LoVo (cell line): ENCODE results near the gene KIF6.

Source experiments
- DNase-seq: peaks from one replicate; pipeline ENCODE4 v3.0.0-alpha.2; 2016; ENCODE audit warnings: low spot score

Gene KIF6

GRCh38 chr6:39347906-39348585, 377.2 kb downstream of the KIF6 start:
- DNase-seq = peak; percentile 32

- no peak for DNase-seq
Measured at GRCh38 chr6:39347206-39347605, 378.0 kb downstream of the KIF6 start.

- no peak for DNase-seq
Measured at GRCh38 chr6:39344821-39345280, 380.4 kb downstream of the KIF6 start.

GRCh38 chr6:39343396-39343870, 381.8 kb downstream of the KIF6 start:
- no peak for DNase-seq

- DNase-seq = no peak
Measured at GRCh38 chr6:39342692-39343395, 382.4 kb downstream of the KIF6 start.

- DNase-seq = no peak
Measured at GRCh38 chr6:39341937-39342336, 383.3 kb downstream of the KIF6 start.

- no peak for DNase-seq
Measured at GRCh38 chr6:39341352-39341751, 383.9 kb downstream of the KIF6 start.

- DNase-seq = no peak
Measured at GRCh38 chr6:39339868-39340550, 385.2 kb downstream of the KIF6 start.

- no peak for DNase-seq
Measured at GRCh38 chr6:39339096-39339867, 385.9 kb downstream of the KIF6 start.

GRCh38 chr6:39338397-39338796, 386.8 kb downstream of the KIF6 start:
- DNase-seq = no peak

- DNase-seq = no peak
Measured at GRCh38 chr6:39335780-39336545, 389.2 kb downstream of the KIF6 start.

- no peak for DNase-seq
Measured at GRCh38 chr6:39333644-39334438, 391.4 kb downstream of the KIF6 start.

- no peak for DNase-seq
Measured at GRCh38 chr6:39330476-39330875, 394.7 kb downstream of the KIF6 start.

GRCh38 chr6:39330057-39330456, 395.2 kb downstream of the KIF6 start:
- DNase-seq = no peak

- DNase-seq = no peak
Measured at GRCh38 chr6:39328066-39328465, 397.1 kb downstream of the KIF6 start.

GRCh38 chr6:39327507-39327906, 397.7 kb downstream of the KIF6 start:
- DNase-seq = no peak

GRCh38 chr6:39322306-39322850, 402.8 kb downstream of the KIF6 start, which contains the start of gene KCNK16:
Gene KCNK16, minus strand, starts transcription at chr6:39322702. Its CDS starts 162 bp downstream, at chr6:39322540.
- no peak for DNase-seq

GRCh38 chr6:39321761-39322160, 403.4 kb downstream of the KIF6 start:
- no peak for DNase-seq

GRCh38 chr6:39320363-39320984, 404.7 kb downstream of the KIF6 start:
- DNase-seq = no peak
